ENCODE measurements around the gene PPCS.

DNA sequence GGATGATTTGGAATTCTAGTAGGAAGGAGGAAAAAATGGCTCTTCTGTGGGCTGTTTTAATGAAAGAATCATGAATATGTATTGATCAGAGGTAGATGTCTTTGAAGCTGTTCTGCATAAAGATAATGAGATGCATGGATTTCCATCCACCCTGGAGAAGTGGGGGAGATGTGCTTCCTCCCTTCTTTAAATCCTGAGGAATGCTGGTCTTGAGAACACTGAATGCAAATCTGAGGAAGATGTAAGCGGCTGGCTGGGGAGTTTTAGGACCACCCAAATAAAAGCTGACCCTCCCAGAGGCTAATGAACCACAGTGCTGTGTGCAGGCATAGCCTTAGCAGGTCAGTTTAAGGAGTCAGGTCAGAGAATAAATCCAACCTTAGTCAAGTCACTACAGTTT lies 37.8 kb upstream of the PPCS start:
- TF ChIP-seq, protein P1, sequence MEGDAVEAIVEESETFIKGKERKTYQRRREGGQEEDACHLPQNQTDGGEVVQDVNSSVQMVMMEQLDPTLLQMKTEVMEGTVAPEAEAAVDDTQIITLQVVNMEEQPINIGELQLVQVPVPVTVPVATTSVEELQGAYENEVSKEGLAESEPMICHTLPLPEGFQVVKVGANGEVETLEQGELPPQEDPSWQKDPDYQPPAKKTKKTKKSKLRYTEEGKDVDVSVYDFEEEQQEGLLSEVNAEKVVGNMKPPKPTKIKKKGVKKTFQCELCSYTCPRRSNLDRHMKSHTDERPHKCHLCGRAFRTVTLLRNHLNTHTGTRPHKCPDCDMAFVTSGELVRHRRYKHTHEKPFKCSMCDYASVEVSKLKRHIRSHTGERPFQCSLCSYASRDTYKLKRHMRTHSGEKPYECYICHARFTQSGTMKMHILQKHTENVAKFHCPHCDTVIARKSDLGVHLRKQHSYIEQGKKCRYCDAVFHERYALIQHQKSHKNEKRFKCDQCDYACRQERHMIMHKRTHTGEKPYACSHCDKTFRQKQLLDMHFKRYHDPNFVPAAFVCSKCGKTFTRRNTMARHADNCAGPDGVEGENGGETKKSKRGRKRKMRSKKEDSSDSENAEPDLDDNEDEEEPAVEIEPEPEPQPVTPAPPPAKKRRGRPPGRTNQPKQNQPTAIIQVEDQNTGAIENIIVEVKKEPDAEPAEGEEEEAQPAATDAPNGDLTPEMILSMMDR (IDR thresholded peaks at IDR 0.05; ENCODE audit: poor library complexity): no peak
- no peak for TF ChIP-seq EZH2phosphoT487 (IDR thresholded peaks at IDR 0.05; ENCODE audit: low read depth, severe bottlenecking, unreplicated experiment)

Measured in hepatocyte (in vitro differentiated cells).